AG20443 (cell line): ENCODE measurements around the gene SERTAD3.
A peak's percentile ranks its signal among the peaks of the same experiment; 100 is the strongest.
"Not testable (repeated sequence)": the region's sequence is repeated elsewhere in the genome, so short reads cannot be mapped to it uniquely, and the experiment has no call there.

ENCODE experiments used
- DNase-seq: peaks from one replicate; pipeline ENCODE4 v3.0.0; 2012; ENCODE audit warnings: low spot score, mixed read lengths

Gene SERTAD3

DNA sequence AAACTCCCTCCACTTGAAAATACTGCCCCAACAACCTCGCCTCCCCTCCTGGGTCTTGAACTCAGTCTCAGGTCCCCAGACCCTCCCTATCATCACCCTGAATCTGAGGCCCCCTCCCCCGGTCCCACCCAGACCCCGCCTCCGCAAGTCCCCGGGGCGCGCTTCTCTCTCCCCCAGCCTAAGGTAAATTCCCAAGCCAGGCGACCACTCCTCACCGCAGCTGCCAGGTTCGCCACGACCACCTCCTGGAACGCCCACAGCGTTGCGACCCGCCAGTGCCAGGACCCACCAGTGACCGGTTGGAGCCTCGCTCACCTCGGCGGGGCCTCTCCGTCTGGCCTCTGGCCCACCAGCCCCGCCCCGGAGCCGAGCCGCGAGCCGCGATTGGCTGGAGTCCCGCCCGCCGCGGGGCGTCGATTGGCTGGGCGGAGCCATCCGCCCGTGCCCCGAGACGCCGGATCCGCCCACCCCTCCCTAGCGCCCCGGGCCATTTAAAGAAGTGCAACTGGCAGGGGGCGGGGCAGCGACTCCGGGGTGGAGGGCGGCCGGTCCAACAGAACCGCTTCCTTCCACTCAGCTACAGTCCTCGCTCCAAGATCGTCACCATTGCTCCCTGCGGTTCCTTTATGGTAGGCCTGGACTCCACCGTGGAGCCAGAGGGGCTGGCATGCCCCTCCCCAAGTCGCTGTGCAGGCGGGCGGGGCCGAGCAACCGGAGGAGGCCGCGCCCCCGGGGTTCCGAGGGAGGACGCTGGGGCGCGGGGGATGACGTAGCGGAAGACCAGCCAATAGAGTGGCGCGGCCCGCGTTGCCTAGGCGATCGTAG lies at the start of gene SERTAD3:
Gene SERTAD3 (minus strand): TSS at position 336 of the 825 bp plus-strand sequence. CDS start 2,255 bp downstream, outside the sequence.
- peak; percentile 96 for DNase-seq

GRCh38 chr19:40493778-40494177 lies 49.6 kb upstream of the SERTAD3 start:
- no peak for DNase-seq

DNA sequence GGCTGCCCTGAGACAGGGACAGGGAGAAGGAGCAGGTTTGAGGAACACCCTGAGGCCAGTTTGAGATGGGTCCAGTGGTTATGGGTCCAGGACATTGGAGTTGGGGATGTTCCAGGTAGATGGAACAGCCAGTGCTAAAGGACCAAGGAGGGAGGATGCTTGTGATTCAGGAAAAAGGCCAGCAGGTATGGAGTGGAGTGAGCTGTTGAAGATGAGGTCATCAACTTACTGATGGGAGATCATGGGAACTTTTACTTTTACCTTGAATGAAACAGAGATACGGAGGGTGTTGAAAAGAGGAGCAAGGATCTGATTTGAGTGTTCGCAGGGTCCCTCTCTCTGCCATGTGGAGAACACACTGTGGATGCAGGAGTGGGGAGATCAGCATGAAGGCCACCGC lies 48.1 kb upstream of the SERTAD3 start:
- no peak for DNase-seq

GRCh38 chr19:40489882-40490230 lies 45.7 kb upstream of the SERTAD3 start:
- no peak for DNase-seq

DNA sequence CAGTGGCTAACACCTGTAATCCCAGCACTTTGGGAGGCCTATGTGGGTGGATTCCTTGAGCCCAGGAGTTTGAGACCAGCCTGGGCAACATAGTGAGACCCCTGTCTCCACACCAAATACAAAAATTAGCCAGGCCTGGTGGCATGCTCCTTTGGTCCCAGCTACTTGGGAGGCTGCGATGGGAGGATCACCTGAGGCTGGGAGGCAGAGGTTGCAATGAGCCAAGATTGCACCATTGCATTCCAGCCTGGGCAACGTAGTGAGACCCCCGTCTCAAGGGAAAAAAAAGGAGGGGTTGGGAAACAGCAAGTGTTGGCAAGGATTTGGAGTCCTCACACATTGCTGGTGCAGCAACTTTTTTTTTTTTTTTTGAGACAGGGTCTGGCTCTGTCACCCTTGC lies 41.9 kb upstream of the SERTAD3 start:
- no peak for DNase-seq

GRCh38 chr19:40475878-40476644 lies 31.9 kb upstream of the SERTAD3 start:
- DNase-seq: not testable (repeated sequence)

GRCh38 chr19:40474737-40475136 lies 30.6 kb upstream of the SERTAD3 start:
- no peak for DNase-seq

DNA sequence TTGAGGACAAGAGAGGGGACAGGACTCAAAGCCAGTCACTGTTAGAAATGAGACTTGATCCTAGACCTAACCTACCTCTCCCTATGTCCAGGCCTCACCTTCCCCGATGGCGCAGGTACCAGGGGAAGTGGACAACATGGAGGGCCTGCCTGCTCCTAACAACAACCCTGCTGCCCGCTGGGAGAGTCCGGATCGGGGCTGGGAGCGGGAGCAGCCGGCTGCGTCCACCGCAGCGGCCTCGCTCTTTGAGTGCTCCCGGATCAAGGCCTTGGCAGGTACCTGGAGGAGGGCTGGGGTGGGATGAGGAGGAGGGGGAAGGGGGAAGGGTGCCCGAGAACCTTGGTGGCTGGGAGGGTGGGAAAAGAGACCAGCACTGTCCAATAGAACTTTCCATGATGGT lies 28.4 kb upstream of the SERTAD3 start:
- no peak for DNase-seq

DNA sequence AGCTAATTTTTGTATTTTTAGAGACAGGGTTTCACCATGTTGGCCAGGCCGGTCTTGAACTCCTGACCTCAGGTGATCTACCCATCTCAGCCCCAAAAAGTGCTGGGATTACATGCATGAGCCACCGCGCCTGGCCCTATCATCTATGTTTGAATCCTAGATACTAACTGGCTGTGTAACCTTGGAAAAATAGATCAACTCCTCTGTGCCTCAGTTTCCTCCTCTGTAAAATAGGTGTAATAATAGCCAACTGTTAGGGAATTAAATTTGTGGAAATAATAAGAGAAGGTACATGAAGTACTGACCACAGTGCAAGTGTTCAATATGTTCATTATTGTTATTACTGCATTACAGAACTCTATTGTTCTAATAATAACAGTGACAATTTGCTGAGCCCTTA lies 27.0 kb upstream of the SERTAD3 start:
- no peak for DNase-seq

GRCh38 chr19:40469011-40469410 lies 24.9 kb upstream of the SERTAD3 start:
- DNase-seq: no peak

DNA sequence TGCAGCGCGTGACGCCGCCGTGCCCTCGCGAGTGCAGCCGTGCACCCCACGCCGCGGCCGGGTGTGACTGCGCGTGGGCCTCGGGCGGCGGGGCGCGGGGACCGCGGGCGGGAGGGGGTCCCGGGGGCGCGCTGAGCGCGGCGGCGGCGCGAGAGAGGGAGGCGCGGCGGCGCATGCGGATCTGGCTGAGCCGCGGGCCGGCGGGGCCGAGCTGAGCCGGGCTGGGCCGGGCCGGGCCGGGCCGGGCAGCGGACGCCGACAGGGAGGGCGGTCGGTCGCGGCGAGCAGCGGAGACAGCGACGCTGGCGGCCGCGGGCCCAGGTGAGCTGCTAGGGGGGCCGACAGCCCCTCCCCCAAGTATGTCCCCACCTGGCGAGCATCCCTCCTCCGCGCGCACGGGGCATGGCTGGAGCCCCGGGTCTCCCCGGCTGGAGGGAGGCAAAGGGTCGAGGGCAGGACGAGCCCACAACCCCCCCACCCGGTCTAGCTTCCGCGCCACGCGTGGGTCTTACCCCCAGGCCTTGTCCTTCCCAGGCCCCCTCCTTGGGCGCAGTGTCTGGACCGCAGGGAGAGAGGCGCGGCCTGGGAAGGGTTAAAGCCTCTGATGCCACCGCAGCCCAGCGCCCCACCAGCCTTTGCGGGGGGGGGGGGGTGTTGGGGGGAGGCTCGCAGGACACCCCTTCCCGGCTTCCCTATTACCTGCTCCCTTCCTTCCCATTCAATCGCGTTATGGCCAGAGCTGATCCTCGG lies 23.0 kb upstream of the SERTAD3 start, which contains the start of gene SPTBN4:
Gene SPTBN4 (plus strand): TSS at position 17 of the 750 bp plus-strand sequence. CDS start 5,621 bp downstream, outside the sequence.
- peak; percentile 61 for DNase-seq

DNA sequence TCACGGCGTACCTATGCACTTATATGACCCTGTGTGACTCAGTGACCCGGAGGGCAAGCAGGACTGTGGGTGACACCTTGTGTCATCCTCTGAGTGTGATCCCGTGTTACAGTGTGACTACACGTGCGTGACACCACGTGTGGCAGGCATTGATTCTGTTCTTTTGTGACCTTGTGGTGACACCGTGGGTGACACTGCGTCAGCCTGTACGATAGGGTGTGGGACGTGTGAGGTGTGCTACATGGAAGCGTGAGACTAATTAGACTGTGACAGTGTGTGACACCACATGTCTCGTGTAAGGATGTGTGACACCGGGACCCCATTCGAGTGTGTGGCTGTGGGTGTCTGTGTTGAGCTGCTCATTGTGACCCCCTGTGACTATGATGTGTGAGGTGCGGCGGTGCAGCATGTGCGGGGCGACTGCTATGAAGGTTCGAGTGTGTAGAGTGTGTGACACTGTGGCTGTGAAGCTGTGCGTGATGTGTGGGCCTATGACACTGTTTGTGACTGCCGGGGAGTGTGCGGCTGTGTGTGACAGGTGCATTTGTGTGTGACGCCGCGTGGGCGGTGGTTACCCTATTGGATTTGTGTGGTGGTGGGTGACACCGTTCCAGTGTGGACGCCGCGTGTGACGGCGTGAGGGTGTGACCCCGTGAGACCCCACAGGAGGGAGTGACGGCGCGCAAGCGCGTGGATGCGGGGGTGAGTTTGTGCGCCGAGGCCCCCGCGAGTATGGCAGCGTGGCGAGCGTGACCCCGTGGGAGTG lies 22.3 kb upstream of the SERTAD3 start:
- no peak for DNase-seq

DNA sequence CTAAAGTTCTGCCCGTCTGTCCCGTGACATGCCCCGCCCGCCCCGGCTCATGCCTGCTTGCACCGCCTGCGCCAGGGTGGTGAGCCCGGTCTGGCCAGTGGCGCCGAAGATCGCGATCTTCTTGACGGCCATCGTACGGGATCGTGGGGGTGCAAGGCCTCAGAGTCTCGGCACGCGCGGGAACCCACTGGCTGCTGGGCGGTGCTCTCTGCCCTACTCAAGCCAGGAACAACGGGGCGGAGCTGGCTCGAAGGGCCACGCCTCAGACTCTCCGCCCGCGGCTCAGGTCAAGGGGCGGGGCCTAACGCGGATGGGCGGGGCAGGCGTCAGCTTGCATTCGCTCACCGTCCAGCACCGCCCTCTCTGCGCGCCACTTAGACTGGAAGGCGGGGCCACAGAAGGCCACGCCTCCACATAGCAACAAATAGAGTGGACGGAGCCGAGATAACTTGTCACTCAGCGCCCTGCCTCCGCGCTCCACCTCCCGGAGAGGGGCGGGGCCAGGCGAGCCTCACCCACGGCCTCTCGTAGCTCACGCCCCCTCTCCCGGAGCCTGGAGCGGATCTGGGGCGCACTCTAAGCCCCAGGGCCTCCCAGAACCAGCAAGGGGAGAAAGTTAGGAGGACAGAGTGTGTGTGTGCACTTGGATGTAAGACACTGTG lies 21.6 kb upstream of the SERTAD3 start, which contains the start of gene BLVRB:
Gene BLVRB (minus strand): TSS at position 189 of the 662 bp plus-strand sequence. CDS start 57 bp downstream, at position 132.
- peak; percentile 98 for DNase-seq

- DNase-seq: peak; percentile 65
These were observed 21.0 kb upstream of the SERTAD3 start for GRCh38 chr19:40465025-40465556.

- peak; percentile 76 for DNase-seq
These were observed 20.2 kb upstream of the SERTAD3 start for GRCh38 chr19:40464059-40465024.

DNA sequence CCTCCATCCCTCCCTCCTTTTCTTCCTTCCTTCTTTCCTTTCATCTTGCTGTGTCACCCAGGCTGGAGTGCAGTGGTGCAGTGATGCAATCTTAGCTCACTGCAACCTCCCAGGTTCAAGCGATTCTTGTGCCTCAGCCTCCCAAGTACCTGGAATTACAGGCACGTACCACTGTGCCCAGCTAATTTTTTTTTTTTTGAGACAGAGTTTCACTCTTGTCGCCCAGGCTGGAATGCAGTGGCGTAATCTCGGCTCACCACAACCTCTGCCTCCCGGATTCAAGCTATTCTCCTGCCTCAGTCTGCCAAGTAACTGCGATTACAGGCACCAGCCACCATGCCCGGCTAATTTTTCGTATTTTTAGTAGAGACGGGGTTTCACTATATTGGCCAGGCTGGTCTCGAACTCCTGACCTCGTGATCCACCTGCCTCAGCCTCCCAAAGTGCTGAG lies 19.5 kb upstream of the SERTAD3 start:
- DNase-seq: not testable (repeated sequence)

DNA sequence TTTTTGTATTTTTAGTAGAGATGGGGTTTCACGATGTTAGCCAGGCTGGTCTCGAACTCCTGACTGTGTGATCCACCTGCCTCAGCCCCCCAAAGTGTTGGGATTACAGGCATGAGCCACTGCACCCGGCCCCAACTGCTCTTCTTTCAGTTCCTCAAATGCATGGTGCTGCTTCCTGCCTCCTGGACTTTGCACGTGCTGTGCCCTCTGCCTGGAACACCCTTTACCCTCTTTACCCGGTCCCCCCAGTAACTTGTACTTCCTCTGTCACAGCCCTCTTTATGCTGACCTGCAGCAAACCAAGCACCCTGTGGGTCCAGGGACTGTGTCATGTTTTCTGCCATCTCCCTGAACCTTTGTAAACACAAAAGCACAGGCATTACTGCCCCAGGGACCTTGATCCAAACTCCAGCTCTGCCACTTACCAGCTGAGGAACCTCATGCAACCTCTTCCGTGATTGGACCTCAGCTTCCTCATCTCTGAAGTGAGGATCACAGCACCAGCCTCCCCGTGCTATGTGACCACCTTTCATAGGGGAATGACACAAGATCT lies 17.6 kb upstream of the SERTAD3 start:
- no peak for DNase-seq

DNA sequence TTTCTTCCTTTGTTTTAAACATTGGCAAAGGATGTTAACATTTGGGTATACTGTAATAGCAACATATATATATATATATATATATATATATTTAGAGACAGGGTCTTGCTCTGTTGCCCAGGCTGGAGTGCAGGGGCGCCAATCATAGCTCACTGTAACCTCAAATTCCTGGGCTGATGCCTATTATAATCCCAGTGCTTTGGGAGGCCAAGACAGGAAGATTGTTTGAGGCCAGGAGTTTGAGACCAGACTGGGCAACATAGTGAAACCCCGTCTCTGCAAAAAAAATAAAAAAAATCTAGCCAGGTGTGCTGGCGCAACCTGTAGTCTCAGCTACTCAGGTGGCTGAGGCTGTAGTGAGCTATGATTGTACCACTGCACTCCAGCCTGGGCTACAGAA lies 16.1 kb upstream of the SERTAD3 start:
- no peak for DNase-seq

- no peak for DNase-seq
These were observed 14.5 kb upstream of the SERTAD3 start for GRCh38 chr19:40458597-40458974.
